ACC112 (cell line): ENCODE data around the gene ZMAT2.
"Not testable (repeated sequence)": the region's sequence is repeated elsewhere in the genome, so short reads cannot be mapped to it uniquely, and the experiment has no call there.

ENCODE experiments used
- H2AFZ ChIP-seq: fragments of 200-600 bp; sonication (generic); one replicate; pipeline ENCODE4 v1.6.0; 2017; ENCODE audit warnings: antibody characterized with exemption, low read length; ENCODE audit not compliant: unreplicated experiment
- H3K27ac ChIP-seq: fragments of 200-600 bp; sonication (generic); 2 replicates; pipeline ENCODE4 v1.5.1; 2014; ENCODE audit warnings: low read depth, mild to moderate bottlenecking, antibody characterized with exemption, low read length, moderate library complexity
- H3K27me3 ChIP-seq: fragments of 200-600 bp; sonication (generic); 2 replicates; pipeline ENCODE4 v1.6.1; 2014; ENCODE audit warnings: mild to moderate bottlenecking, antibody characterized with exemption, low read length, moderate library complexity, mixed read lengths; ENCODE audit not compliant: insufficient read depth
- H3K36me3 ChIP-seq: fragments of 200-600 bp; sonication (generic); 2 replicates; pipeline ENCODE4 v1.6.1; 2016; ENCODE audit warnings: mild to moderate bottlenecking, antibody characterized with exemption, low read length, moderate library complexity, mixed read lengths; ENCODE audit not compliant: insufficient read depth
- H3K4me1 ChIP-seq: fragments of 200-600 bp; sonication (generic); one replicate; pipeline ENCODE4 v1.6.1; 2016; ENCODE audit warnings: low read length, mixed read lengths; ENCODE audit not compliant: insufficient read depth, unreplicated experiment, control insufficient read depth
- H3K4me3 ChIP-seq: fragments of 200-600 bp; sonication (generic); 2 replicates; pipeline ENCODE4 v1.5.1; 2014; ENCODE audit warnings: mild to moderate bottlenecking, low read depth, low read length
- H3K79me2 ChIP-seq: fragments of 200-600 bp; sonication (generic); one replicate; pipeline ENCODE4 v1.6.0; 2016; ENCODE audit warnings: low read length; ENCODE audit not compliant: control insufficient read depth, unreplicated experiment, insufficient read depth

Gene ZMAT2

GRCh38 chr5:140674211-140674610 is 26.0 kb upstream of the ZMAT2 start:
- no peaks in the 10 kb centered on the region for H3K27me3 ChIP-seq
- peaks cover 19% of the 10 kb centered on the region; the same call in 1 of the 2 replicates for H3K36me3 ChIP-seq
- H3K4me1 ChIP-seq, result no peaks in the 10 kb centered on the region
- no peak overlapping the region for H3K4me3 ChIP-seq
- H3K79me2 ChIP-seq, result no peaks in the 10 kb centered on the region
- H3K27ac ChIP-seq, result no peak overlapping the region
- H2AFZ ChIP-seq, result no peak overlapping the region

GRCh38 chr5:140674629-140675028 is 25.6 kb upstream of the ZMAT2 start:
- H3K4me3 ChIP-seq, result no peak overlapping the region
- no peaks in the 10 kb centered on the region for H3K27me3 ChIP-seq
- H2AFZ ChIP-seq, result no peak overlapping the region
- no peaks in the 10 kb centered on the region for H3K79me2 ChIP-seq
- no peak overlapping the region for H3K27ac ChIP-seq
- no peaks in the 10 kb centered on the region for H3K4me1 ChIP-seq
- H3K36me3 ChIP-seq, result peaks cover 20% of the 10 kb centered on the region; the same call in 1 of the 2 replicates

GRCh38 chr5:140677947-140678346 is 22.3 kb upstream of the ZMAT2 start:
- Histone ChIP-seq H3K27ac (no peak overlapping the region), H3K79me2 (no peaks in the 10 kb centered on the region), H3K27me3 (no peaks in the 10 kb centered on the region), H3K4me1 (no peaks in the 10 kb centered on the region), H2AFZ (no peak overlapping the region), H3K36me3 (peaks cover 24% of the 10 kb centered on the region; the same call in 1 of the 2 replicates), H3K4me3 (no peak overlapping the region)

- Histone ChIP-seq H2AFZ (no peak overlapping the region), H3K79me2 (no peaks in the 10 kb centered on the region), H3K4me3 (no peak overlapping the region), H3K27ac (no peak overlapping the region), H3K36me3 (peaks cover 26% of the 10 kb centered on the region; the same call in 1 of the 2 replicates), H3K27me3 (no peaks in the 10 kb centered on the region), H3K4me1 (no peaks in the 10 kb centered on the region)
Measured at GRCh38 chr5:140678993-140679392, 21.3 kb upstream of the ZMAT2 start.

- Histone ChIP-seq H2AFZ (no peak overlapping the region), H3K4me3 (peak overlapping the region; percentile 99), H3K4me1 (peaks cover 14% of the 10 kb centered on the region), H3K36me3 (peaks cover 23% of the 10 kb centered on the region), H3K27me3 (no peaks in the 10 kb centered on the region), H3K79me2 (peaks cover 56% of the 10 kb centered on the region), H3K27ac (peak overlapping the region; percentile 73)
Measured at GRCh38 chr5:140690376-140690932, 9.8 kb upstream of the ZMAT2 start.

- Histone ChIP-seq H3K79me2 (peaks cover 56% of the 10 kb centered on the region), H3K4me1 (peaks cover 14% of the 10 kb centered on the region), H3K27me3 (no peaks in the 10 kb centered on the region), H3K36me3 (peaks cover 29% of the 10 kb centered on the region), H2AFZ (peak within 1 kb of the TSS; percentile 76), H3K4me3 (peak within 1 kb of the TSS; percentile 99), H3K27ac (peak within 1 kb of the TSS; percentile 73)
Measured at GRCh38 chr5:140690941-140691924, 9.0 kb upstream of the ZMAT2 start, which contains the start of the genes HARS1 and HARS2. HARS1 (minus strand) TSS chr5:140691370; CDS start chr5:140691304, 66 bp downstream. HARS2 (plus strand) TSS chr5:140691455; CDS start chr5:140691649, 194 bp downstream.

- Histone ChIP-seq H2AFZ (no peak overlapping the region), H3K4me3 (no peak overlapping the region), H3K27me3 (no peaks in the 10 kb centered on the region), H3K79me2 (peaks cover 44% of the 10 kb centered on the region), H3K27ac (no peak overlapping the region), H3K36me3 (peaks cover 42% of the 10 kb centered on the region), H3K4me1 (peaks cover 14% of the 10 kb centered on the region)
Measured at GRCh38 chr5:140694276-140694675, 6.0 kb upstream of the ZMAT2 start.

- H3K27ac ChIP-seq, result no peak overlapping the region
- no peaks in the 10 kb centered on the region for H3K27me3 ChIP-seq
- peaks cover 39% of the 10 kb centered on the region for H3K79me2 ChIP-seq
- no peak overlapping the region for H3K4me3 ChIP-seq
- peaks cover 14% of the 10 kb centered on the region for H3K4me1 ChIP-seq
- no peak overlapping the region for H2AFZ ChIP-seq
- peaks cover 47% of the 10 kb centered on the region for H3K36me3 ChIP-seq
Measured at GRCh38 chr5:140696891-140697492, 3.3 kb upstream of the ZMAT2 start.

- Histone ChIP-seq H3K36me3 (peaks cover 20% of the 10 kb centered on the region), H3K27me3 (no peaks in the 10 kb centered on the region), H2AFZ (no peak overlapping the region), H3K79me2 (no peaks in the 10 kb centered on the region), H3K4me1 (no peaks in the 10 kb centered on the region), H3K4me3 (no peak overlapping the region), H3K27ac (no peak overlapping the region)
Measured at GRCh38 chr5:140707812-140708211, 7.6 kb downstream of the ZMAT2 start.

GRCh38 chr5:140708787-140709186 is 8.5 kb downstream of the ZMAT2 start:
- not testable (repeated sequence) for H3K4me1 ChIP-seq, H3K4me3 ChIP-seq, H3K27ac ChIP-seq, H3K27me3 ChIP-seq, H3K79me2 ChIP-seq, H2AFZ ChIP-seq
- peaks cover 18% of the 10 kb centered on the region for H3K36me3 ChIP-seq
